PC-3 (cell line): ENCODE measurements around the gene RPL32.

Experiments used
- EZH2 ChIP-seq: fragments of 300-600 bp; sonication (generic); IDR thresholded peaks from one replicate; pipeline ENCODE4 v1.6.1; 2017; ENCODE audit warnings: antibody characterized with exemption, mild to moderate bottlenecking, low read length; ENCODE audit not compliant: unreplicated experiment
- EZH2phosphoT487 ChIP-seq: fragments of 300-600 bp; sonication (generic); IDR thresholded peaks from 2 replicates; pipeline ENCODE4 v1.6.1; 2018; ENCODE audit warnings: mild to moderate bottlenecking, antibody characterized with exemption, low read length, borderline replicate concordance
- TF ChIP-seq, protein P1 (sequence below): fragments of 300-600 bp; sonication (generic); conservative IDR thresholded peaks from 2 replicates; pipeline ENCODE4 v1.5.1; 2017; ENCODE audit warnings: antibody characterized with exemption, low read depth, mild to moderate bottlenecking, low read length

DNA sequence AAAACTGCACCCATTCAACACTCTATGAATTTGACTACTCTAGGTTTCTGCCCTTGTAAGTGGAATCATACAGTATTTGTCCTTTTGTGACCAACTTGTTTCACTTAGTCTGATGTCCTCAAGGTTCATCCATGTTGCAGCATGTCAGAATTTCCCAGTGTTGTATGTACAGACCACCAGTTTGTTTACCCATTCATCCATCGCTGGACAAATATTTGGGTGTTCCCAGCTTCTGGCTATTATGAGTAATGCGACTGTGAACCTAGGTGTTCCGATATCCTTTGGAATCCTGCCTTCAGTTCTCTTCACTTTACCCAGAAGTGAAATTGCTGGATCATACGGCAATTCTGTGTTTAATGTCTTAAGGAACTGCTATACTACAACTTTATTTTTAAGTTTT, 12.6 kb downstream of the RPL32 start:
- TF ChIP-seq EZH2 (no peak), EZH2phosphoT487 (no peak)
- TF ChIP-seq, protein P1, sequence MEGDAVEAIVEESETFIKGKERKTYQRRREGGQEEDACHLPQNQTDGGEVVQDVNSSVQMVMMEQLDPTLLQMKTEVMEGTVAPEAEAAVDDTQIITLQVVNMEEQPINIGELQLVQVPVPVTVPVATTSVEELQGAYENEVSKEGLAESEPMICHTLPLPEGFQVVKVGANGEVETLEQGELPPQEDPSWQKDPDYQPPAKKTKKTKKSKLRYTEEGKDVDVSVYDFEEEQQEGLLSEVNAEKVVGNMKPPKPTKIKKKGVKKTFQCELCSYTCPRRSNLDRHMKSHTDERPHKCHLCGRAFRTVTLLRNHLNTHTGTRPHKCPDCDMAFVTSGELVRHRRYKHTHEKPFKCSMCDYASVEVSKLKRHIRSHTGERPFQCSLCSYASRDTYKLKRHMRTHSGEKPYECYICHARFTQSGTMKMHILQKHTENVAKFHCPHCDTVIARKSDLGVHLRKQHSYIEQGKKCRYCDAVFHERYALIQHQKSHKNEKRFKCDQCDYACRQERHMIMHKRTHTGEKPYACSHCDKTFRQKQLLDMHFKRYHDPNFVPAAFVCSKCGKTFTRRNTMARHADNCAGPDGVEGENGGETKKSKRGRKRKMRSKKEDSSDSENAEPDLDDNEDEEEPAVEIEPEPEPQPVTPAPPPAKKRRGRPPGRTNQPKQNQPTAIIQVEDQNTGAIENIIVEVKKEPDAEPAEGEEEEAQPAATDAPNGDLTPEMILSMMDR: no peak
